ENCODE data around the gene TBCK.

Gene TBCK

GRCh38 chr4:106105697-106106096 is 210.3 kb downstream of the TBCK start:
- DNase-seq, result no peak

GRCh38 chr4:106104276-106104675 is 211.7 kb downstream of the TBCK start:
- no peak for DNase-seq

GRCh38 chr4:106096454-106096853 is 219.6 kb downstream of the TBCK start:
- no peak for DNase-seq

- no peak for DNase-seq
Observed at GRCh38 chr4:106095408-106095807, 220.6 kb downstream of the TBCK start.

GRCh38 chr4:106092361-106093040 is 223.5 kb downstream of the TBCK start:
- DNase-seq, result no peak

GRCh38 chr4:106090826-106091225 is 225.2 kb downstream of the TBCK start:
- DNase-seq, result no peak

- no peak for DNase-seq
Observed at GRCh38 chr4:106083065-106083464, 232.9 kb downstream of the TBCK start.

- DNase-seq, result no peak
Observed at GRCh38 chr4:106080376-106080775, 235.6 kb downstream of the TBCK start.

GRCh38 chr4:106079616-106080015 is 236.4 kb downstream of the TBCK start:
- no peak for DNase-seq

GRCh38 chr4:106065018-106065417 is 251.0 kb downstream of the TBCK start:
- DNase-seq, result no peak

GRCh38 chr4:106063009-106063408 is 253.0 kb downstream of the TBCK start:
- DNase-seq, result no peak

GRCh38 chr4:106062452-106062875 is 253.5 kb downstream of the TBCK start:
- no peak for DNase-seq

- DNase-seq, result no peak
Observed at GRCh38 chr4:106058921-106059320, 257.1 kb downstream of the TBCK start.

GRCh38 chr4:106056914-106057313 is 259.1 kb downstream of the TBCK start:
- DNase-seq, result no peak

GRCh38 chr4:106051514-106051913 is 264.5 kb downstream of the TBCK start:
- no peak for DNase-seq

- DNase-seq, result no peak
Observed at GRCh38 chr4:106049490-106049889, 266.5 kb downstream of the TBCK start.

GRCh38 chr4:106048250-106048971 is 267.6 kb downstream of the TBCK start:
- DNase-seq, result no peak

GRCh38 chr4:106046083-106046482 is 269.9 kb downstream of the TBCK start:
- DNase-seq, result no peak

- no peak for DNase-seq
Observed at GRCh38 chr4:106041294-106042002, 274.6 kb downstream of the TBCK start.

- no peak for DNase-seq
Observed at GRCh38 chr4:106039796-106040195, 276.2 kb downstream of the TBCK start.

- DNase-seq, result no peak
Observed at GRCh38 chr4:106038908-106039307, 277.1 kb downstream of the TBCK start.

GRCh38 chr4:106038012-106038411 is 278.0 kb downstream of the TBCK start:
- no peak for DNase-seq

- no peak for DNase-seq
Observed at GRCh38 chr4:106036848-106037247, 279.2 kb downstream of the TBCK start.

- DNase-seq, result no peak
Observed at GRCh38 chr4:106036334-106036733, 279.7 kb downstream of the TBCK start.
